Thyroid gland (tissue), 4 donors: Measurements from ENCODE around the gene PGM2L1. TPM values are rescaled to one million over a fixed set of nuclear protein-coding genes. Genes with fewer than 3 reads are reported as not detected.

Source experiments
- DNase-seq, 2 donors: peaks; one replicate each; pipeline ENCODE4 v3.0.0-alpha.2; 2019
- H3K27ac ChIP-seq, 3 donors: fragments of 200-600 bp; sonication (generic); 1 replicate in 2 of 3; 2 replicates in 1 of 3; pipeline ENCODE4 v1.5.1; 2016 to 2019; ENCODE audit warnings: mild to moderate bottlenecking in 1 of 3, moderate library complexity in 1 of 3
- H3K27me3 ChIP-seq: fragments of 200-600 bp; sonication (generic); one replicate; pipeline ENCODE4 v1.5.1; 2019
- H3K36me3 ChIP-seq, 2 donors: fragments of 200-600 bp; sonication (generic); one replicate each; pipeline ENCODE4 v1.5.1; 2016 to 2019
- H3K4me1 ChIP-seq, 2 donors: fragments of 200-600 bp; sonication (generic); one replicate each; pipeline ENCODE4 v1.5.1; 2017 to 2019
- H3K4me3 ChIP-seq, 3 donors: fragments of 200-600 bp; sonication (generic); replicated peaks in 1 of 3; 1 replicate in 2 of 3; 2 replicates in 1 of 3; pipeline ENCODE4 v1.5.1; 2016; ENCODE audit warnings: mild to moderate bottlenecking in 1 of 3
- H3K9me3 ChIP-seq: fragments of 200-600 bp; sonication (generic); one replicate; pipeline ENCODE4 v1.5.1; 2017
- CTCF ChIP-seq, 6 experiments: fragments of 200-600 bp in 3 of 6; fragments of 450-650 bp in 3 of 6; sonication (generic) in 3 of 6; IDR thresholded peaks; one replicate each; pipeline ENCODE4 v1.5.1; 2016 to 2019; ENCODE audit warnings: antibody characterized with exemption in 6 of 6, mild to moderate bottlenecking in 2 of 6, inconsistent platforms in 1 of 6, moderate library complexity in 1 of 6
- POLR2A ChIP-seq, 2 donors: fragments of 450-650 bp; IDR thresholded peaks; one replicate each; pipeline ENCODE4 v1.6.1; 2017; ENCODE audit warnings: antibody characterized with exemption in 2 of 2, mild to moderate bottlenecking in 2 of 2, moderate library complexity in 1 of 2
- WGBS, 2 donors: methylation state at CpG; one replicate each; pipeline ENCODE4 v1.1.5; 2017; 5-methylcytosine and 5-hydroxymethylcytosine counted together
- intact Hi-C: fragments of 100-400 bp; cut with DNase I; formaldehyde crosslinking; loops from one replicate; pipeline ENCODE4 v1.15.1; 2023
- total RNA-seq, 4 donors: library from RNA; depleted of rRNA; stranded (reverse); fragments of >200 nt; gene quantifications; one replicate each; pipeline ENCODE4 v1.2.3, GENCODE V29; 2016

PGM2L1 gene
- total RNA-seq, 4 donors from 2014 or later = 5.0 to 11.4 (median 5.6) TPM

DNA sequence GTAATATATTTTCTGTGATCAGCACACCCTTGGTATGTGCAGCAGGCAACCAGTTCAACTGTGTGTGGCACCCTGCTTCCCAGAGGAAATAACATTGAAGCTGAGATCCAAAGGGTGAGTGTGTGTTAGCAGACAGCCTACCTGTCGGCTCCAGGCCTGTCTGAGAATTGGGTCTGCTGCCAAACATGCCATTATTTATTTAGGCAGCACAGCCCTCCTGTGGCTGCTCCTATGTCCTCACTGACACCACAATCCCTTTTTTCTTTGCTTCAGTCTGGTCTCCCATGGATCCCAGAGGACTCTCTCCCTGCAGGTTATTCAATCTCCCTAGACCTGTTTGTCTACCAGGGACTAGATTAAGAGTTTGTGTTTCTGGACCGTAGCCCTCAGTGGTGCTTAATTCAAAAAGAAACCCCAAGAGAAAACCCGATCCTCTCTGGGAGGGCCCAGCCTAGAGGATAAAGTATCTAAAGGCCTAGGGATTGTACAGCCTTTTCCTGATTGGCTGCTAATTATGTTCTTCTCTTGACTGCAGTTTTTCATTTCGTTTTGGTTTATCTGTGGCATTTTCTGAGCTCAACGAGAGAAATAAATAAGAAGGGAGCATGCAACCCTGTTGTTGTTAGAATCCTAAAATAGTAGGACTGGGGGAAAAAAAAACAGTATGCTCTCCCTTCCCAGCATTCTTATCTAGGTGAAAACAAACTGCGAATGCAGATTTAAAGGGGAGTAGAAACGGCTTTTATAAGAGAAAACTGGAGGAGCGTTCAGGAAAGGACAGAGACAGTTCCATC is 45.0 kb upstream of the PGM2L1 start:
- Histone ChIP-seq H3K9me3 (no peaks in the 10 kb centered on the region), H3K27ac (peak overlapping the region; percentile 38 to 70 (median 62)), H3K4me1 (peaks cover 3 to 16% of the 10 kb centered on the region in 2 donors), H3K27me3 (no peaks in the 10 kb centered on the region), H3K36me3 (no peaks in the 10 kb centered on the region), H3K4me3 (no peak overlapping the region)
- WGBS, 2 donors = 34 to 41% methylated on average over 8 of the region's 8 CpGs
- DNase-seq = peak; percentile 85 to 86
- intact Hi-C loops = loop anchor here (5.0 kb wide), 1 partner anchor 56 kb away; no protein-coding TSS in a partner anchor
- TF ChIP-seq CTCF (IDR thresholded peaks at IDR 0.05) (peak in 4 of 6 experiments; percentile 51 to 86 (median 80)), POLR2A (IDR thresholded peaks at IDR 0.05) (no peak)

DNA sequence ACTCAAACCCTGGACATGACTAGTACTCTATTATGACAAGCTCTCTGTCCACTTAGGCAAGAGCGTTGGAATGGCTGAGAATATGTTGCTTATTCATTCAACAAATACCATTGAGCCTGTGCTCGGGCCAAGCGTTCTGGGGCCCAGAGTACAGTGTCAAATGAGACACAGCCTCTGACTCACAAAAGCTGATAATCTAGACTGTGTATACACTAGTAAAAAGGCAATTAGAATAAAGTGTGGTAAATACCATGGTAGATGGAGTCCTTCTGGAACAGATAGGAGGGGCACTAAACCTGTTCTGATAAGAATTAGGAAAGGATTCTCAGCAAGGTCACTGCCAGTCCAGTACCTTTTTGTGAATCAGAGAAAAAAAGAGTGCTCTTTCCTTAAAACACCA is 44.4 kb upstream of the PGM2L1 start:
- intact Hi-C loops = loop anchor here (5.0 kb wide), 1 partner anchor 55 kb away; no protein-coding TSS in a partner anchor
- Histone ChIP-seq H3K9me3 (no peaks in the 10 kb centered on the region), H3K27ac (peak overlapping the region; percentile 0 to 70 (median 62)), H3K4me1 (peaks cover 3 to 16% of the 10 kb centered on the region in 2 donors), H3K36me3 (no peaks in the 10 kb centered on the region), H3K4me3 (no peak overlapping the region), H3K27me3 (no peaks in the 10 kb centered on the region)
- DNase-seq = no peak
- no peak for TF ChIP-seq POLR2A (IDR thresholded peaks at IDR 0.05)
- TF ChIP-seq CTCF (IDR thresholded peaks at IDR 0.05) = no peak
- 68 to 80% methylated on average over 3 of the region's 3 CpGs for WGBS, 2 donors

DNA sequence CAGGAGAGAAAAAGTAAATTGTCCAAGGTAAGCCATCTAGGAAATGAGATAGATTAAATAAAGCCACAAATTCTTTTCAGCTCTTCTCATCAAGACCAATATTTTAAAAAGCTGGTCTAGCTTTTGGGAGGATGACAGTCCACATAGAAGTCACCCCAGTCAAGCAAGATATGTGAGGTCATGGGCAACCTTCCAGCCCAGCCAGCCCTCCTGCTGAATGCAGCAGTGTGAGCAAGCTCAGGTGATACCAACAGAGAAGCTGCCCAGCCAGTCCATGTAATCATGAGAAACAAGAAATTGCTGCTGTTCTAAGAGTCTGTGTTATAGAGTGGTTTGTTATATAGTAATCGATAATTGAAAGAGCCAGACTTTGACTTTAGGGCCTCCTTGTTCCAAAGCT is 40.4 kb upstream of the PGM2L1 start:
- WGBS, 2 donors = 95 to 96% methylated on average over 1 of the region's 1 CpG
- Histone ChIP-seq H3K27ac (no peak overlapping the region), H3K27me3 (no peaks in the 10 kb centered on the region), H3K36me3 (no peaks in the 10 kb centered on the region), H3K9me3 (no peaks in the 10 kb centered on the region), H3K4me3 (no peak overlapping the region), H3K4me1 (peaks cover 3 to 15% of the 10 kb centered on the region in 2 donors)
- intact Hi-C loops = no loop called here
- TF ChIP-seq POLR2A (IDR thresholded peaks at IDR 0.05) = no peak
- no peak for TF ChIP-seq CTCF (IDR thresholded peaks at IDR 0.05)
- peak; percentile 18 to 27 for DNase-seq

DNA sequence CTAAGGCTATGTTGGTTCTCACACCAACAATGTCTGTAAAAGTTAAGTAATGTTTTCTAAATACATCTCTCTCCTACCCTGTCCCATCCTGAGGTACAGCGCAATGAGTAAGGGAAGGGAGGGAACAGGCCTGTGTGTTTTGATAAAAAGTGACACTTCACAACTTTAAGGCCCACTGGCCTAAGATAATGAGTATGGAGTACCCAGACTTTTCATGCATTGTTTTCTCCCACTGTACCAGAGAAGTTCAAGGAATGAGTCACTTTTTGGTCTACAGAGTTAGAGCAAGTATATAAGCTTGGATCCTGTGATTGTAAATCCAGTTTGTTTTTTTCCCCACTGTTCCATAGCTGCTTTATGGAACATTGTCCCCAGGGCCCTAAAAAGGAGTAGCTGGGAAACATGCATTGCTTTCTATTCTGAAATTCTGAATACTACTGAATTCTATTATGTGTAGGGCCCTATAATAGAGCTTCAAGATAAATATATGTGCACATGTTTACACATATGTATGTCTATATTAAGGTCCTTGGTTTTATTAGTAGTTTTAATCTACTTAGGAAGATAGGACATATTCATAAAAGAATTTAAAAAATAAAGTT is 39.3 kb upstream of the PGM2L1 start:
- H3K9me3 ChIP-seq = no peaks in the 10 kb centered on the region
- intact Hi-C loops = no loop called here
- 96 to 100% methylated on average over 1 of the region's 1 CpG for WGBS, 2 donors
- H3K27me3 ChIP-seq = no peaks in the 10 kb centered on the region
- H3K4me3 ChIP-seq = no peak overlapping the region
- no peaks in the 10 kb centered on the region for H3K36me3 ChIP-seq
- no peak for DNase-seq
- peaks cover 0 to 4% of the 10 kb centered on the region in 2 donors for H3K4me1 ChIP-seq
- no peak overlapping the region for H3K27ac ChIP-seq
- TF ChIP-seq CTCF (IDR thresholded peaks at IDR 0.05) (no peak), POLR2A (IDR thresholded peaks at IDR 0.05) (no peak)

DNA sequence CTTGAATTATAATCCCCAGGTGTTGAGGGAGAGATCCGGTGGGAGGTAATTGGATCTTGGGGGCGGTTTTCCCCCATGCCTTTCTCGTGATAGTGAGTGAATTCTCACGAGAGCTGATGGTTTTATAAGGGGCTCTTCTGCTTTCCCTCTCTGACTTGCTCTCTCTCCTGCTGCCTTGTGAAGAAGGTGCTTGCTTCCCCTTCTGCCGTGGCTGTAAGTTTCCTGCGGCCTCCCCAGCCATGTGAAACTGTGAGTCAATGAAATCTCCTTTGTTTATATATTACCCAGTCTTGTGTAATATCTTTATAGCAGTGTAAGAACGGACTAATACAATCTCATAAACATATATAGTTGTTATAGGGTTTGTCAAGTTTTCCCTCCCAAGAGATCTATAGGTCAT is 36.3 kb upstream of the PGM2L1 start:
- WGBS, 2 donors = 57 to 75% methylated on average over 7 of the region's 7 CpGs
- no peak for DNase-seq
- no peaks in the 10 kb centered on the region for H3K36me3 ChIP-seq
- no peaks in the 10 kb centered on the region for H3K9me3 ChIP-seq
- no peaks in the 10 kb centered on the region for H3K27me3 ChIP-seq
- no peak overlapping the region for H3K27ac ChIP-seq
- TF ChIP-seq POLR2A (IDR thresholded peaks at IDR 0.05) (no peak), CTCF (IDR thresholded peaks at IDR 0.05) (no peak)
- no peaks in the 10 kb centered on the region for H3K4me1 ChIP-seq
- H3K4me3 ChIP-seq = no peak overlapping the region
- intact Hi-C loops = no loop called here
